ENCODE results near the gene AKT3.
"Not testable (repeated sequence)": the region's sequence is repeated elsewhere in the genome, so short reads cannot be mapped to it uniquely, and the experiment has no call there.

Gene AKT3

GRCh38 chr1:243657793-243658192, 192.2 kb downstream of the AKT3 start:
- Histone ChIP-seq H2BK12ac (ENCODE audit: low read length) (no peak overlapping the region), H4K8ac (ENCODE audit: low read depth, low read length) (no peak overlapping the region), H3K4me2 (ENCODE audit: insufficient read depth, low read length, poor library complexity, severe bottlenecking) (no peak overlapping the region), H3K14ac (ENCODE audit: low read length) (no peak overlapping the region), H3K23ac (ENCODE audit: low read depth, low read length, poor library complexity) (no peak overlapping the region), H3K4me1 (ENCODE audit: control insufficient read depth in 2 of 2, insufficient read depth in 1 of 2, low read depth in 1 of 2, low read length in 2 of 2) (no peaks in the 10 kb centered on the region), H3K79me1 (ENCODE audit: low read depth, low read length) (no peaks in the 10 kb centered on the region), H3K4ac (ENCODE audit: low read length) (no peak overlapping the region), H3K4me3 (ENCODE audit: low read length in 2 of 2) (no peak overlapping the region), H3K18ac (ENCODE audit: low read length) (no peak overlapping the region), H2BK15ac (ENCODE audit: low read length) (no peak overlapping the region), H3K36me3 (replicated peaks in 1 of 2; ENCODE audit: control insufficient read depth in 2 of 2, insufficient read depth in 2 of 2, low read length in 2 of 2) (peaks cover 0 to 18% of the 10 kb centered on the region in 2 donors), H3K27me3 (ENCODE audit: control insufficient read depth in 3 of 3, insufficient read depth in 3 of 3, low read depth in 1 of 3, low read length in 3 of 3) (no peaks in the 10 kb centered on the region), H3K9me3 (replicated peaks in 1 of 2; ENCODE audit: control insufficient read depth in 2 of 2, insufficient read depth in 1 of 2, low read depth in 1 of 2, low read length in 2 of 2) (peaks cover 0 to 15% of the 10 kb centered on the region in 2 donors), H3K9ac (ENCODE audit: low read depth, low read length, poor library complexity) (no peak overlapping the region), H2BK5ac (ENCODE audit: low read length) (no peak overlapping the region), H2BK120ac (ENCODE audit: low read depth, low read length) (no peak overlapping the region), H2AFZ (ENCODE audit: low read length) (no peak overlapping the region), H3K27ac (replicated peaks; ENCODE audit: low read length) (no peak overlapping the region), H2AK5ac (ENCODE audit: low read depth, low read length) (no peak overlapping the region), H4K91ac (ENCODE audit: low read depth, low read length, poor library complexity) (no peak overlapping the region)
- no CpG with 5 or more reads among the region's 1 CpG for WGBS, 2 donors (ENCODE audit: extremely low coverage in 2 of 2, insufficient read length in 2 of 2, insufficient replicate concordance in 1 of 2)
- no peak for DNase-seq (ENCODE audit: low spot score)

DNA sequence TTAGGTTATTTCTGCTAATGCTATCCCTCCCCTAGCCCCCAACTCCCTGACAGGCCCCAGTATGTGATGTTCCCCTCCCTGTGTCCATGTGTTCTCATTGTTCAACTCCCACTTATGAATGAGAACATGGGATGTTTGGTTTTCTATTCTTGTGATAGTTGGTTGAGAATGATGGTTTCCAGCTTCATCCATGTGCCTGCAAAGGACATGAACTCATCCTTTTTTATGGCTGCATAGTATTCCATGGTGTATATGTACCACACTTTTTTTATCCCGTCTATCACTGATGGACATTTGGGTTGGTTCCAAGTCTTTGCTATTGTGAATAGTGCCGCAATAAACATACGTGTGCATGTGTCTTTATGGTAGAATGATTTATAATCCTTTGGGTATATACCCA, 200.5 kb downstream of the AKT3 start:
- H2BK5ac ChIP-seq (ENCODE audit: low read length); H3K18ac ChIP-seq (ENCODE audit: low read length); H3K9ac ChIP-seq (ENCODE audit: low read depth, low read length, poor library complexity); H4K91ac ChIP-seq (ENCODE audit: low read depth, low read length, poor library complexity); H3K4me3 ChIP-seq (ENCODE audit: low read length in 2 of 2); H3K79me1 ChIP-seq (ENCODE audit: low read depth, low read length); H3K27ac ChIP-seq (replicated peaks; ENCODE audit: low read length); H2BK120ac ChIP-seq (ENCODE audit: low read depth, low read length); H2BK15ac ChIP-seq (ENCODE audit: low read length); H4K8ac ChIP-seq (ENCODE audit: low read depth, low read length); H3K4ac ChIP-seq (ENCODE audit: low read length); DNase-seq (ENCODE audit: low spot score); H3K27me3 ChIP-seq (ENCODE audit: control insufficient read depth in 3 of 3, insufficient read depth in 3 of 3, low read depth in 1 of 3, low read length in 3 of 3); H2AFZ ChIP-seq (ENCODE audit: low read length); H3K4me2 ChIP-seq (ENCODE audit: insufficient read depth, low read length, poor library complexity, severe bottlenecking); H3K14ac ChIP-seq (ENCODE audit: low read length); H3K4me1 ChIP-seq (ENCODE audit: control insufficient read depth in 2 of 2, insufficient read depth in 1 of 2, low read depth in 1 of 2, low read length in 2 of 2); H2BK12ac ChIP-seq (ENCODE audit: low read length); H3K23ac ChIP-seq (ENCODE audit: low read depth, low read length, poor library complexity); H2AK5ac ChIP-seq (ENCODE audit: low read depth, low read length): not testable (repeated sequence)
- Histone ChIP-seq H3K36me3 (replicated peaks in 1 of 2; ENCODE audit: control insufficient read depth in 2 of 2, insufficient read depth in 2 of 2, low read length in 2 of 2) (peaks cover 0 to 18% of the 10 kb centered on the region in 2 donors), H3K9me3 (replicated peaks in 1 of 2; ENCODE audit: control insufficient read depth in 2 of 2, insufficient read depth in 1 of 2, low read depth in 1 of 2, low read length in 2 of 2) (peaks cover 0 to 14% of the 10 kb centered on the region in 2 donors)
- no CpG with 5 or more reads among the region's 3 CpGs for WGBS, 2 donors (ENCODE audit: extremely low coverage in 2 of 2, insufficient read length in 2 of 2, insufficient replicate concordance in 1 of 2)

GRCh38 chr1:243646841-243647240, 203.2 kb downstream of the AKT3 start:
- no peak overlapping the region for H2BK5ac ChIP-seq (ENCODE audit: low read length)
- no peak overlapping the region for H2BK12ac ChIP-seq (ENCODE audit: low read length)
- H4K8ac ChIP-seq (ENCODE audit: low read depth, low read length): no peak overlapping the region
- no peak overlapping the region for H2BK120ac ChIP-seq (ENCODE audit: low read depth, low read length)
- H3K36me3 ChIP-seq (replicated peaks in 1 of 2; ENCODE audit: control insufficient read depth in 2 of 2, insufficient read depth in 2 of 2, low read length in 2 of 2): peaks cover 1 to 29% of the 10 kb centered on the region in 2 donors
- WGBS, 2 donors (ENCODE audit: extremely low coverage in 2 of 2, insufficient read length in 2 of 2, insufficient replicate concordance in 1 of 2): no CpG with 5 or more reads among the region's 2 CpGs
- H3K27me3 ChIP-seq (ENCODE audit: control insufficient read depth in 3 of 3, insufficient read depth in 3 of 3, low read depth in 1 of 3, low read length in 3 of 3): no peaks in the 10 kb centered on the region
- no peak overlapping the region for H3K27ac ChIP-seq (replicated peaks; ENCODE audit: low read length)
- H3K4me3 ChIP-seq (ENCODE audit: low read length in 2 of 2): no peak overlapping the region
- no peak overlapping the region for H2AFZ ChIP-seq (ENCODE audit: low read length)
- no peak overlapping the region for H2AK5ac ChIP-seq (ENCODE audit: low read depth, low read length)
- H3K9me3 ChIP-seq (replicated peaks in 1 of 2; ENCODE audit: control insufficient read depth in 2 of 2, insufficient read depth in 1 of 2, low read depth in 1 of 2, low read length in 2 of 2): peaks cover 0 to 5% of the 10 kb centered on the region in 2 donors
- no peak overlapping the region for H3K4ac ChIP-seq (ENCODE audit: low read length)
- H3K79me1 ChIP-seq (ENCODE audit: low read depth, low read length): no peaks in the 10 kb centered on the region
- no peaks in the 10 kb centered on the region for H3K4me1 ChIP-seq (ENCODE audit: control insufficient read depth in 2 of 2, insufficient read depth in 1 of 2, low read depth in 1 of 2, low read length in 2 of 2)
- no peak overlapping the region for H3K14ac ChIP-seq (ENCODE audit: low read length)
- no peak overlapping the region for H3K18ac ChIP-seq (ENCODE audit: low read length)
- no peak overlapping the region for H3K23ac ChIP-seq (ENCODE audit: low read depth, low read length, poor library complexity)
- H3K4me2 ChIP-seq (ENCODE audit: insufficient read depth, low read length, poor library complexity, severe bottlenecking): no peak overlapping the region
- DNase-seq (ENCODE audit: low spot score): no peak
- H2BK15ac ChIP-seq (ENCODE audit: low read length): no peak overlapping the region
- no peak overlapping the region for H4K91ac ChIP-seq (ENCODE audit: low read depth, low read length, poor library complexity)
- no peak overlapping the region for H3K9ac ChIP-seq (ENCODE audit: low read depth, low read length, poor library complexity)

- Histone ChIP-seq H2AFZ (ENCODE audit: low read length) (no peak overlapping the region), H2BK120ac (ENCODE audit: low read depth, low read length) (no peak overlapping the region), H3K4me1 (ENCODE audit: control insufficient read depth in 2 of 2, insufficient read depth in 1 of 2, low read depth in 1 of 2, low read length in 2 of 2) (no peaks in the 10 kb centered on the region), H3K18ac (ENCODE audit: low read length) (no peak overlapping the region), H3K4me3 (ENCODE audit: low read length in 2 of 2) (no peak overlapping the region), H3K14ac (ENCODE audit: low read length) (no peak overlapping the region), H2BK5ac (ENCODE audit: low read length) (no peak overlapping the region), H3K27me3 (ENCODE audit: control insufficient read depth in 3 of 3, insufficient read depth in 3 of 3, low read depth in 1 of 3, low read length in 3 of 3) (no peaks in the 10 kb centered on the region), H3K9ac (ENCODE audit: low read depth, low read length, poor library complexity) (no peak overlapping the region), H2BK15ac (ENCODE audit: low read length) (no peak overlapping the region), H3K79me1 (ENCODE audit: low read depth, low read length) (no peaks in the 10 kb centered on the region), H2BK12ac (ENCODE audit: low read length) (no peak overlapping the region), H3K36me3 (replicated peaks in 1 of 2; ENCODE audit: control insufficient read depth in 2 of 2, insufficient read depth in 2 of 2, low read length in 2 of 2) (peaks cover 3 to 29% of the 10 kb centered on the region in 2 donors), H3K27ac (replicated peaks; ENCODE audit: low read length) (no peak overlapping the region), H3K23ac (ENCODE audit: low read depth, low read length, poor library complexity) (no peak overlapping the region), H3K9me3 (replicated peaks in 1 of 2; ENCODE audit: control insufficient read depth in 2 of 2, insufficient read depth in 1 of 2, low read depth in 1 of 2, low read length in 2 of 2) (peaks cover 2 to 3% of the 10 kb centered on the region in 2 donors), H3K4ac (ENCODE audit: low read length) (no peak overlapping the region), H2AK5ac (ENCODE audit: low read depth, low read length) (no peak overlapping the region), H4K8ac (ENCODE audit: low read depth, low read length) (no peak overlapping the region), H3K4me2 (ENCODE audit: insufficient read depth, low read length, poor library complexity, severe bottlenecking) (no peak overlapping the region), H4K91ac (ENCODE audit: low read depth, low read length, poor library complexity) (no peak overlapping the region)
- DNase-seq (ENCODE audit: low spot score): no peak
- no CpG with 5 or more reads among the region's 6 CpGs for WGBS, 2 donors (ENCODE audit: extremely low coverage in 2 of 2, insufficient read length in 2 of 2, insufficient replicate concordance in 1 of 2)
These were observed 204.8 kb downstream of the AKT3 start for GRCh38 chr1:243645281-243645680.

Measured in neuronal stem cell (in vitro differentiated cells).